ENCODE measurements around the gene MAMDC4.
"Not testable (repeated sequence)": the region's sequence is repeated elsewhere in the genome, so short reads cannot be mapped to it uniquely, and the experiment has no call there.

The MAMDC4 gene

DNA sequence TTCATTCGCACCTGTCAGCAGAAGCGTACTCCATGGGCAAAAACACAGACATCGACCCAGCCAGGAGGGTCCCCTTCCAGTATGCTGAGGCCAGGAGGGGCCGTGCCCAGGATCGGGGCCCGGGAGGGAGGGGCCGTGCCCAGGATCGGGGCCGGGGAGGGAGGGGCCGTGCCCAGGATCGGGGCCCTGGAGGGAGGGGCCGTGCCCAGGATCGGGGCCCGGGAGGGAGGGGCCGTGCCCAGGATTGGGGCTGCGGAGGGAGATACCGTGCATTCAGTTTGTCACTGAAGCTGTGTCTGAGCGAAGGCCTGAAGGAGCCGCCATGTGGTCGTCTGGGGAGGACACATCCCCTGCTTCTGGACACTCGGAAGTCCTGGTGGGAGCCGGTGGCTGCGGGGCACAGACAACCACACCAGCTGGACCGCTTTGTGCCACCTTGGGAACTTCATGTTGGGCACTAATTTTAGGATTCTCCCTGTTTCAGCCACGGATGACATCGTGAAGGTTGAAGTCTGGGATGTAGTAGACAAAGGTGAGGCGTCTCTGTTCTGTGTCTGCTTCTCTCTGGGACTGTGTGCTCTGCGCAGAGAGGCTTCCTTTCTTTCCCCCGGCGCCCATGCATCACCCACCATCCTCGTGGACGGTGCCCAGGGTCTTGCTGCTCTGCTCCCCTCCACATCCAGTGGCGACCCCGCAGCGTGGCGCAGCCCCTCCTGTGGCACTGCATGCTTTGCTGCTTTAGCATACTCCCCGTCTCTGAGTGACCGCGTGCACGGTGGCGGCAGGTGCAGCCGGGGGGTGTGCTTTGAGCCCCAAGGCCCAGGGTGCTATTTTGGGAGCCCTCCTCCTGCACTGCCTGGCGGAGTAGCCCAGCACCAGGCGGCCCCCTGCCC lies 26.6 kb upstream of the MAMDC4 start:
- DNase-seq (ENCODE audit: low spot score) = no peak

DNA sequence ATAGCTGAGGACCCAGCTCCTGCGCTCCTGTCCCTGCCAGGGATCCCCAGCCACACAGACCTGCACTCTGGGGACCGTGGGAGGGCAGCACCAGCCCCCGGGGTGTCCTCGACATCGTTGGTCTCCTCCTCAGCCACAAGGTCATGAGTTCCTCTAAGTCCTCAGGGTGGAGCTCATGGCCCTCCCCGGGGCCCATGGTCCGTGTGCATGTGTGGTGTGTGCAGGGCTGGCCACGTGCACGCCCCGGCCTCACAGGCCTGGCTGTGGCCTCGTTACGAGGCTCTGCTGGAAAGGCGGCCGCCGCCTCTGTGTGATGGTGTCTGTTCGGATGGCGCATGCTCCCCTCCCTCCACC lies 26.0 kb upstream of the MAMDC4 start:
- DNase-seq (ENCODE audit: low spot score) = no peak

DNA sequence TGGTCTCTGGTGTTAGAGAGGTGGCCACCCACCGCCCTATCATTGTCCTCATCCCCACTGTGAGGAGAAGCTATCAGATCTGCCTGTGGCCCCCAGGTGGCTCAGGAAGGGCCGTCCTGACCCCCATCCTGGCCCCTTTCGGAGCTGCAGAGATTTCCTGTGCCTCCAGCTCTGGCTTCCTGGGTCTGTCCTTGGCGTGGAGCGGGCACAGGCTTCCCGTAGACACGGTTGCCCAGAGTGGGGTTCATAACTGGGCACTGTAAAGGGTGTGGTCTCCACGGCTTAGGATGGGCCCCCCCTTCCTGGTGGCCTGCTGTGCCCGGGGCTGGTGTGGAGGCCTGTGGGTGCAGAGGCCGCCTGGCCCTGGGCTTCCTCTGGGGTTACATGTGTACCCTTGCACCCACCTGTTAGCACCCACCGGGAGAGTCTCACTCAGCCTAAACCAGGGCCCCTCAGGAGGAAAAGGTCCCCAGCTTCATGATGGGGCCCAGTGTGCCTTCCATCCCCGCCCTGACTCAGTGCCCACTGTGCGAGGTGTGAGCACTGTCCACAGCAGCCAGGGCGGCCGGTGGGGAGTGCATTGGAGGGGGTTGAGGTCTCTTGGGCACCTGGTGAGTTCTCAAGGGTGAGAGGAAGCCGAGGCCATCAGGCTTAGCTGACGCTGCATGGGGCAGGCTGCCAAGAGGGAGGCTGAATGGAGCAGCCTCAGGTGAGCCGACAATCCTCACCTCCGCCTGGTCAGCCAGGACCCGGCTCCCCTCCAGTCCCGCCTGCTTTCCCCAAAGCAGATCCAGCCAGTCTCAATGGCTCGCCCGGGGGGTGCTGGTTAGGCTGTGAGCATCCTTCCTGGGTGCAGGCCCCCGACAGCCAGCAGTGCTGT lies 25.2 kb upstream of the MAMDC4 start:
- DNase-seq (ENCODE audit: low spot score) = no peak

DNA sequence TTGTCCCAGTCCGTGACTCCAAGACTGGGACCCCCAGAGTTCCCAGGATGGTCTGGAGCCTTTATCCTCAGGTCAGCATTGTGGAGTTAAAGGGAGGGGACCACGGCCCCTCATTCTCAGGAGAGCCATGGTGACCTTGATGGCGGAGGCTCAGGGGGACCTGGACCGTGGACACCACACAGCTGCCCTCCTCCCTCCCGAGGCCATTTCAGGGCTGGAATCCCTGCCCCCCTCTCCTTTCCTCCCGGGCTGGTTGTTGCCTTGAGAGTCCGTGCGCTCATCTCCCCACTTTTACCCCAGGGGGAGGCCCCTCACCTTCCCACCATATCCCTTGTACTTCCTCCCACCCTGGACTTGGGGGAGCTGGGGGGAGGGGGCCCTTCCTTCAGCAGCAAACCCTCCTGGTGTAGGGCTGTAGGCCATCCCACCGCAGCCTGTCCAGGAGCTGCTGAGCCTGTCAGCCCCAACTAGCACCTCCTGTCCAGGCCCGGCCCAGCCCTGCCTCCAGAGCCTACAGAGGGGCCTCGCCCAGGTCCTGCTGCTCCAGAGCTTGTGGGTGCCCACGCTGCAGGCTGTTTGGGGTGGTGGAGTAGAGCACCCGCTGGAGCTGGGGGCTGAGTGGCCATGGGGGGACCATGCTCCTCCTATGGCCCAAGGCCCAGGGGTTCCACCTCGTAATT lies 24.2 kb upstream of the MAMDC4 start:
- DNase-seq (ENCODE audit: low spot score) = no peak

DNA sequence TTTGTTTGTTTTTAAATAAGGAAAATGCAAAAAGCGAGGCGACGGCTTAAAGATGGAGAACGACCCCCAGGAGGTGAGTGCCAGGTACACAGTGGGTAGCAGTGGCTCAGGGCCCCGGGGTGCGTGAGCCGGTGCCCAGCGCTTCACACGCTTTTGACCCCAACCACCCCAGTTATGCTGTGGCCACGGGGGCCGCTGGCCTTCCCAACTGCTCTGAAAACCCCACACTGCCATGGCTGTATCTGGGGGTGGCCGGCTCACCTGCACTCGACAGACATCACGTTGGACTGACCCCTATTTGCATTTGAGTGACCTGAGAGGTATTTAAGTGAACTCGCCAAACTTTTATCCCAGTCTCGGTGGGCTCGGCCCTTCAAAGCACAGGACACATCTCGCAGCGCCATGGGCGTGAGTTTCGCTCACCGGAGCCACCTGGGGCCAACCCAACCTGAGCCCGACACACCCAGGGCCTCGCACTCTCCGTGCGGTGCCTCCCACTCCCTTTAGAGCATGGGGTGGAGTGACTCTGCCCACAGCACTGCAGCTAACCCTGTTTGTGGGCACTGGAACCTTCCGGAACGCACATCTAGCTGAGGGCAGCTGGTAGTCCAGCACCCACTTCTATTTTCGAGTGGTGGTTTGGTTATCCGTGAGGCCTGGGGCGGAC lies 23.5 kb upstream of the MAMDC4 start:
- DNase-seq (ENCODE audit: low spot score) = no peak

DNA sequence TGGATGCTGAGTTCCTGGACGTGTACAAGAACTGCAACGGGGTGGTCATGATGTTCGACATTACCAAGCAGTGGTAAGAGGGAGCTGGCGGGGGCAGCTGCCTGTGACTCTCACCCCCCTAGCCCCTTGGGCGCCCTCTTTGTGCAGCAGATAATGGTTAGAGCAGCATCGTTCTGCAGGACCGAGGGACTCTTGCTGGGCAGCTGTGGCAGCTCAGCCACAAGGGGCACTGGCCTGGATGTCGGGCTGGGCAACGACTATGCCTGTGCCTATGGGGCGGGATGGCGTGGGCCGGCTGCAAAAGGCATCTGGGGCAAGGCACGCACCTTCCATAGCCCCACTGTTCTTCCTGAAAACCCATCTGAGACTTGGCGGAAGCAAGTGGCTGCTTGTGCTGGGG lies 22.7 kb upstream of the MAMDC4 start:
- DNase-seq (ENCODE audit: low spot score) = no peak

DNA sequence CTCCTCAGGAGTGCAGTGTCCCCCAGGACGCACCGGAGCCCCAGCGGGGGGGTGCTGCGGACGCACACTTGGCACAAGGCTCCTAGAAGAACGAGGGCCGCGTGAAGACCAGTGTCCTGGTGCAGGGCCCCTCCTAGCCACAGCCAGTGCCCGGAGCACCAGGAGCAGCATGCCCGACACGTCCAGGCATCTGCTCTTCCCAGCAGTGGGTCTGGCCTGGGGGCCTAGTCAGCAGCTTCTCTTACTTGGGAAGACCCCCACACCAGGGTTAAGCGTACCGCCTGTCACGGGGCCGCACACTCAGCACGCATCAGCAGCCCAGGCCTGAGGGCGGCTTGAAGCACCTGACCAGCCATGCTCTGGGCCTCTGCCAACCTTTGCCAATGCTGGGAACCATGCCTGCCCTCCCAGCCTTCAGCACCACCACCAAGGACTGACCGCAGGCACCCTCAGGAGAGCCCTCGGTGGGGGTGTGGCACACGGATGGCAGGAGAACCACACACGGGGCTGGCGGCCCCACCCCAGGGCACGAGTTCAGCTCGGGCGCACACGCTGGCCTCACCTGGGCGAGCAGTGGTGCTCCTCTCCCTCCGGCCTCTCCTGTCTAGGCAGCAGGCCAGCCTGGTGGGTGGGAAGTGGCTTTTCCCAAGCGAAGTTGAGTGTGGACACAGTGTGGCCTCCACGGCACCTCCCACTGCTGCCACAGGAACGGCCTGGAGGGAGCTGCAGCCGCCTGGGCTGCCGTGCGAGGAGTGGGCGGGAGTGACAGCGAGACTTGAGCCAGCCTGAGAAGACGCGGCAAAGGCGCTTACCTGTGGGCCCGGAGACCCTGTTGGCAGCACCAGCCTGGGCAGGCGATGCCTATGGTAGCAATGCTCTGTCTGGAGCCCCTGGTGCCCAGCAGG lies 21.9 kb upstream of the MAMDC4 start:
- DNase-seq (ENCODE audit: low spot score) = no peak

DNA sequence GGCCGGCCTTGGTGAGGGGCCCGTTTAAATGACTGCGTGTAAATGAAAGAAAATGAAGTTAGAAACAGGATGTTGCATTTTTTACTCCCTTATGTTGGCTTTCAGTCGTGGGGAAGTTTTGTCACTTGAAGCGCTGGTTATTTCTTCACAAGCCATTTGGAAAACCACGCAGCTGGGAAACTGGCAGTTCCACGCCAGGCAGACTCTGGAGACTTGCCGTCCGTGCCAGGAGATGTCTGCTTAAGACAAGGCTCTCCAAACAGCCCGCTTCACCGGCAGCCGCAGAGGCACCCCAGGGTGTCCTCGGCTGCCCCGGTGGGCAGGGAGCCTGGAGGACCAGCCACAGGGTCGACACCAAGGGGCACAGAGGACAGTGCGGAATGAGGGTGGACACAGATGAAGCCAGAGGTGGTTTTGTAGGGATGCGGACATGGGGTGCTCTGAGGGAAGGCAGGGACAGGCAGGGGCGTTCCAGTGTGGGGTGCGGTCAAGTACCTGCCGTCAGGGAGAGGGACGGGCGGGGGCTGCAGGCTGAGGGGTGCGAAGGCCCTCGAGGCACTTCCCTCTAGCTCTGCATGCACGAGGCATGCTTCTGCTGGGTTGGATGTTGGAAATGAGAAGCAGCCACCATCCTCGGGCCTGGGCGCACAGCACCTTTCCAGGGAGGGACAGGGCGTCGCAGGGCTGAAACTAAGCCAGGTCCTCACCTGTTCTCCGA lies 21.0 kb upstream of the MAMDC4 start:
- no peak for DNase-seq (ENCODE audit: low spot score)

DNA sequence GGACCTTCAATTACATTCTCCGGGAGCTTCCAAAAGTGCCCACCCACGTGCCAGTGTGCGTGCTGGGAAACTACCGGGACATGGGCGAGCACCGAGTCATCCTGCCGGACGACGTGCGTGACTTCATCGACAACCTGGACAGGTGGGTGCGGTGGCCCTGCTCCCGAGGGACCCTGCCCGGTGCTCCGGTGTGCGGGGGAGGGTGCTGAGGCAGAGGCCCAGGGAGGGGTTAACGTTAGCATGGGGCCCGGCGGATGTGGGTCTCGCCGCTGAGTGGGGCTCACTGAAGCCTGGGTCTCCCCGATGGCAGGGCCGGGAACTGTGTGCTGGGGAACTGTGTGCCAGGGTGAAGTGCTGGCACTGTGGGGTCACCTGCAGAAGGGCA lies 20.4 kb upstream of the MAMDC4 start:
- no peak for DNase-seq (ENCODE audit: low spot score)

DNA sequence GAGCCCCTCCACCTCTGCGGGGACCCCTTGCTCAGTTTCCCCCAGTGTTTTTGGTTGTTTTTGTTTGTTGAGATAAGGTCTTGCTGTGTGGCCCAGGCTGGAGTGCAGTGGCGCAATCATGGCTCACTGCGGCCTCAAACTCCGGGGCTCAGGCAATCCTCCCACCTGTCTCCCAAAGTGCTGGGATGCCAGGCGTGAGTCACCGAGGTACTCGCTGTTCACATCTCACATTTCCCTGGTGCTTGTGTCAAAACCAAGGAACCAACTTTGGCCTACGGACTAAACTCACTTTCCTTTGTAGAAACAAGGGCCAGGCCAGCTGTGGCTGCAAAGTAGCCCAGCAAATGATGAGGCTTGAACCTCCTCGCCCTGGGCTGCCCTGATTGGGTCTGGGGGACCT lies 19.6 kb upstream of the MAMDC4 start:
- no peak for DNase-seq (ENCODE audit: low spot score)

DNA sequence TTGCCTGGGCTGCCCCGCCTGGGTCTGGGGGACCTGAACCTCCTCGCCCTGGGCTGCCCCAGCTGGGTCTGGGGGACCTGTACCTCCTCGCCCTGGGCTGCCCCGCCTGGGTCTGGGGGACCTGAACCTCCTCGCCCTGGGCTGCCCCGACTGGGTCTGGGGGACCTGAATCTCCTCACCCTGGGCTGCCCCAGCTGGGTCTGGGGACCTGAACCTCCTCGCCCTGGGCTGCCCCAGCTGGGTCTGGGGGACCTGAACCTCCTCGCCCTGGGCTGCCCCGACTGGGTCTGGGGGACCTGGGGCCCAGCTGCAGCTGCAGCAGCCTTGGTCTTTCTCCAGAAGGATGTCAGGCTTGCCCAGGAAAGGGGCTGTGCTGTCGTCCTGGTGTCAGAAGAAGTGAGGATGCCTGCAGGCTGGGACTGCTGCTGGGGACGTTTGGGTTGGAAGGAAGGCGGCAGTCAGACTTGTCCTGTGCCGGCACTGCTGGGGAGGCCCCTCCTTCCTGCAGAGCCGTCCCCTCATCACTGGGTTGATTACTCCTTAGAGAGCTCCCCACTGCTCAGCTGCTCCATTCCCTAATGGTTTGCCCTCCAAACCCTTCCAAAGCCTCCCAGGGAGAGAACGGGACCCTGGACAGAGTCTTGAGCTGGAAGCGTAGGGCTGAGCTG lies 18.6 kb upstream of the MAMDC4 start:
- DNase-seq (ENCODE audit: low spot score) = not testable (repeated sequence)

DNA sequence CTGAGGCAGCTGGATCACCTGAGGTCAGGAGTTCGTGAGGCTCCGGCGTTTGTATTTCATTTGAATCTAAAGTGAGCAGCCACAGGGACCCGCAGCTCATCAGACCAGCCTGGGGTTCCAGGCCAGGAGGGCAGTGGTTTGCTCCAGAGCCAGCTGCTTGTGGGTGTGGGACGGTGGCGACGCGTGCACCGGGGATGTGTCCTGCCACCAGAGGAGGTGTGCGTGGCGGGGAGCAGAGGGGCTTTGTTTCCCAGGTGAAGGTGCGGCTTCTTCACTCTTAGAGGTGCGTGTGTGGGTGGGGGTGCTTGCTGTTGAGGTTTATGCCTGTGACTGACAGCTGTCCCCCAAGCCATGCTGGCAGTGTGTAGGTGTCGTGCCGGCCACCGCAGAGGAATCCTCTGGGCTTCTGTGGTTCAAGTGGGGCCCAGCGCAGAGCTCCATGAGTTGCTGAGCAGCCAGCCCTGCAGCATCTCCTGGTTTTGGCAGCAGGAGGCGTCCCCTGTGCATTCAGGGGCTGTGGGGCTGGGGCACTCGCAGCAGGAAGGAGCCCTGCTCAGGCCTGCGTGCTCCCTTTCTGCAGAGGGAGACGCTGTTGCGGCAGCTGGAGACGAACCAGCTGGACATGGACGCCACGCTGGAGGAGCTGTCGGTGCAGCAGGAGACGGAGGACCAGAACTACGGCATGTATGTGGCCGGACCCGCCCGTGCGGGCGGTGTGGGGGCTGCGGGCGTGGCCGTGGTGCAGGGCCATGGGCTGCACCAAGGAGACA lies 16.8 kb upstream of the MAMDC4 start:
- DNase-seq (ENCODE audit: low spot score) = no peak

DNA sequence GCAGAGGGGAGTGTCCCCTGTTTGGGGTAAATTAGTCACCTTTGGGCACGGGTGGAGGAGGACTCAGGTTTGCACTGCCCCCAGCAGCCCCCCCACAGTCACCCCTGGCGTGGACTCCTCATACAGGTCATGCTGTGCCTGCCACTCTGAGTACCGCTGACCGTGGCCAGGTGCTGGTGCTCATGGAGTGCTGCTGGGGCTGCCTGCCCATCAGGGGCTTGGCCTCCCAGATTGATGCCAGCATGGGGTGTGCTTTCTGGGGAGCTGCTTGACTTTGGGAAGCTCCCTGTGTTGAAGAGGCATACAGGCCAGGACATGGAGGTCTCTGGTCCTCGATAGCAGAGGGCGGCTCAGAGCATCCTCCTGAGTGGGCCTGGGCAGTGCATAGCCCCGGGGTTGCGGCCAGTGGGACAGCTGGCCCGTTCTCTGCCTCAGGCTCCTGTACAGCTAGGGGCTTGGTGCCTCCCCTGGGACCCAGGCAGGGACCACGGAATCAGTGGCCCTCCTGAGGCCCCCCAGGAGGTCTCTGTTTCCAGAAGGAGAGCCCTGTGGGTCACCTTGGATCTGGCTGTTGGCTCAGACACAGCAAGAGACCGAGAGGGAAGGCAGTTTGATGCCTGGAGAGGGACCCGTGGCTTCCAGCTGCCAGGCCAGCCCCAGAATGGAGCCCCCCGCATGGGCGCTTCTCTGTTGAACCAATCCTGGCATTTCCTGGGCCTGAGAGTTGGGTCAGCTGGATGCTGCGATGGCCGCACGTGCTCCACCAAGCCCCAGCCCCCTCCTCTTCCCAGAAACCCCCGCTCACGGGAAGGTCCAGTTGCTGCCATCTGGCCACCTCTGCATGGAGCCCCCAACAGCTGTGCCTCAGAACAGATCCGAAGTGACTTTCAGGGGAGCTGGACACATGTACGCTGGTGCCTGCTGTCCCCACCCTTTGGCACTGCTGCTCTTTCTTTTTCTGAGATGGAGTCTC lies 15.9 kb upstream of the MAMDC4 start:
- DNase-seq (ENCODE audit: low spot score) = no peak

DNA sequence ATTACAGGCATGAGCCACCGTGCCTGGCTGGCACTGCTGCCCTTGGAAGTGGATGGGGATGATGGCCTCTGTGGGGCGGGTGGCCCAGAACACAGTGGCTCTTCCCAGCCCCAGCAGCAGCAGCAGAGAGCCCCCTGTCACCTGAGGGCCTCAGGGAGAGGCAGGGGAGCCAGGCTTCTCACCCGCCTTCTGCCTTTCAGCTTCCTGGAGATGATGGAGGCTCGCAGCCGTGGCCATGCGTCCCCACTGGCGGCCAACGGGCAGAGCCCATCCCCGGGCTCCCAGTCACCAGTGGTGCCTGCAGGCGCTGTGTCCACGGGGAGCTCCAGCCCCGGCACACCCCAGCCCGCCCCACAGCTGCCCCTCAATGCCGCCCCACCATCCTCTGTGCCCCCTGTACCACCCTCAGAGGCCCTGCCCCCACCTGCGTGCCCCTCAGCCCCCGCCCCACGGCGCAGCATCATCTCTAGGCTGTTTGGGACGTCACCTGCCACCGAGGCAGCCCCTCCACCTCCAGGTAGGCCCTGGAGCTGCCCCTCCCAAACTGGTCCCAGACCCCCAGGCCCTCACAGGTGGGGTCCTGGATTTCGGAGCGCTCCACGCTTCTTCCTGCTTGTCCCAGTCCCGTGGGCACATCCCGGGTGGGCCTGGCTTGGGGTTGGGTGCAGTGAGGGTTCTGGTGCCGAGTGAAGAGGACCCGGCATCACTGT lies 14.8 kb upstream of the MAMDC4 start:
- no peak for DNase-seq (ENCODE audit: low spot score)

DNA sequence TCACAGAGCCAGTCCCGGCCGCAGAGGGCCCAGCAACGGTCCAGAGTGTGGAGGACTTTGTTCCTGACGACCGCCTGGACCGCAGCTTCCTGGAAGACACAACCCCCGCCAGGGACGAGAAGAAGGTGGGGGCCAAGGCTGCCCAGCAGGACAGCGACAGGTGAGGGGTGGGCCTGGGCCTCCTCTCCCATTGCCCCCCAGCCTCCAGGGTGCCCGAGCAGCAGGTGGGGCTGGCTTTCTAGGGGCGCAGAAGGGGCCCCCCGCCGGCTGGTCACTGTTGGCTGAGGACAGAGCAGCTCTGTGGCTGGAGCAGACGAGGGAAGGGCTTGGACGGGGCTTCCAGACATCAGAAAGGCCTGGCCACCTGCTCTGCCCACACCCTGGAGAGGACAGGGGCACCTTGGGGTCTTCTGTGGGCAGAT lies 14.3 kb upstream of the MAMDC4 start:
- DNase-seq (ENCODE audit: low spot score) = not testable (repeated sequence)

DNA sequence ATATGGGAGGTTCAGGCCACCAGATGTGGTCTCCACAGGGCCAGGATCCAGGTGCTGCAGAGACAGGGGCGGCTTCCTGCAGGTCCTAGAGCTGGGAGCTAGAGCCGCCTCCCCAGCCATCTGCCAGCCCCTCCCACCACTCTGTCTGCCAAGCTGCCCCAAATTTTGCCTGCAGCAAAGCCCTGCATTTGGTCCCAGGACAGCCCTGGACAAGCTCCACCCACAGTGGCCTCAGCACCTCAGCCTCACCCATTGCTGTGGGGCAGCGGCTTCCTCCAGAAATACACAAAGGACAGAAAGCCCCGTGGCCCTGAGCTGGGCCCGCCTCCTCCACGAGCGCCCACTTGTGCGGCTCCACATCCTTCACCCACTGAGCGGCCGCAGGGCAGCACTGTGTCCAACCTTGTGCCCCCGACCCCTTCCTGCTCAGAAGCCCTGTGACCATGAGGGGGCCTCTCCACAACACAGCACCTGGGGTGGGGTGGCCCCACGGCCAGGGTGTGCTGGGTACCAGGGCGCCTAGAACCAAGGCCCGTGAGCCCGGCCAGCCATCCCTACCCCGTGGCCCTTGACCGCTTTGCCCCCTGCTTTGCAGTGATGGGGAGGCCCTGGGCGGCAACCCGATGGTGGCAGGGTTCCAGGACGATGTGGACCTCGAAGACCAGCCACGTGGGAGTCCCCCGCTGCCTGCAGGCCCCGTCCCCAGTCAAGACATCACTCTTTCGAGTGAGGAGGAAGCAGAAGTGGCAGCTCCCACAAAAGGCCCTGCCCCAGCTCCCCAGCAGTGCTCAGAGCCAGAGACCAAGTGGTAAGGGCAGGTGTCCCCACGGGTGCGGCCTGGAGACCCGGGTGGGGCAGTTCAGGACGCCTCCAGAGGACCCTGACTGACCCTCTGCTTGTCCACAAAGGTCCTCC lies 13.6 kb upstream of the MAMDC4 start:
- no peak for DNase-seq (ENCODE audit: low spot score)

Measured in hepatic stellate cell (primary cell).